ENCODE results near the gene ADK.

The ADK gene

GRCh38 chr10:74500026-74500704 is 349.1 kb downstream of the ADK start:
- H3K4me3 ChIP-seq (ENCODE audit: low read length, poor library complexity, severe bottlenecking) = no peak overlapping the region
- no peaks in the 10 kb centered on the region for H3K27me3 ChIP-seq (ENCODE audit: insufficient read depth, low read length, poor library complexity, severe bottlenecking)
- no peaks in the 10 kb centered on the region for H4K20me1 ChIP-seq (ENCODE audit: insufficient read depth, low read length, poor library complexity, severe bottlenecking)
- no peaks in the 10 kb centered on the region for H3K9me2 ChIP-seq (replicated peaks; ENCODE audit: low read depth, low read length)
- peaks cover 17% of the 10 kb centered on the region for H3K4me1 ChIP-seq (ENCODE audit: insufficient read depth, low read length, poor library complexity, severe bottlenecking)
- no peaks in the 10 kb centered on the region for H3K79me2 ChIP-seq (ENCODE audit: insufficient read depth, low read length)
- no peak overlapping the region for H2AFZ ChIP-seq (ENCODE audit: low read length)
- no peak for TF ChIP-seq EZH2phosphoT487 (IDR thresholded peaks at IDR 0.05; ENCODE audit: borderline replicate concordance)
- TF ChIP-seq, protein P1, sequence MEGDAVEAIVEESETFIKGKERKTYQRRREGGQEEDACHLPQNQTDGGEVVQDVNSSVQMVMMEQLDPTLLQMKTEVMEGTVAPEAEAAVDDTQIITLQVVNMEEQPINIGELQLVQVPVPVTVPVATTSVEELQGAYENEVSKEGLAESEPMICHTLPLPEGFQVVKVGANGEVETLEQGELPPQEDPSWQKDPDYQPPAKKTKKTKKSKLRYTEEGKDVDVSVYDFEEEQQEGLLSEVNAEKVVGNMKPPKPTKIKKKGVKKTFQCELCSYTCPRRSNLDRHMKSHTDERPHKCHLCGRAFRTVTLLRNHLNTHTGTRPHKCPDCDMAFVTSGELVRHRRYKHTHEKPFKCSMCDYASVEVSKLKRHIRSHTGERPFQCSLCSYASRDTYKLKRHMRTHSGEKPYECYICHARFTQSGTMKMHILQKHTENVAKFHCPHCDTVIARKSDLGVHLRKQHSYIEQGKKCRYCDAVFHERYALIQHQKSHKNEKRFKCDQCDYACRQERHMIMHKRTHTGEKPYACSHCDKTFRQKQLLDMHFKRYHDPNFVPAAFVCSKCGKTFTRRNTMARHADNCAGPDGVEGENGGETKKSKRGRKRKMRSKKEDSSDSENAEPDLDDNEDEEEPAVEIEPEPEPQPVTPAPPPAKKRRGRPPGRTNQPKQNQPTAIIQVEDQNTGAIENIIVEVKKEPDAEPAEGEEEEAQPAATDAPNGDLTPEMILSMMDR (conservative IDR thresholded peaks at IDR 0.05; ENCODE audit: low read length) = no peak
- H3K9ac ChIP-seq (ENCODE audit: low read depth, low read length, poor library complexity, severe bottlenecking) = no peak overlapping the region
- H3K9me3 ChIP-seq (ENCODE audit: insufficient read depth, low read depth, low read length) = no peaks in the 10 kb centered on the region
- no peaks in the 10 kb centered on the region for H3K36me3 ChIP-seq (ENCODE audit: insufficient read depth, low read length)
- no peak overlapping the region for H3K4me2 ChIP-seq (ENCODE audit: low read depth, low read length, poor library complexity, severe bottlenecking)
- no peaks in the 10 kb centered on the region for H3F3A ChIP-seq (ENCODE audit: low read depth)

DNA sequence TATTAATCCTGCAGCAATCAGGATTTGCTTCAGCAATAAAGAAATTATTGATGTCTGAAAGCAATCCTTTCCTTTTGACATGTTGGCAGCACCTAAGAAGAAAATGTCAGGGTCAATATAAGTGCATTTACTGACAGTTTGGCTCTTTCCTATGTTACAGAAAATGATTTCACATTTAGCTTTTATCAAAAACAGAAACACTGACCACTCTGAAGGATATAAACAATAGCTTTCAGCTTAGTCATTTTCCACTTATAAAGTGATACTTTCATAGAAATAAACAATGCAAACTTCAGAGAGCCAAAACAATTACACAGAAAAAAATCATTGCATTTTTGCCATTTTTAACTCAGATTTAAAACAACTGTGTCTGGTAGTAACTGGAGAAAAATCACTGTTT is 349.8 kb downstream of the ADK start:
- Histone ChIP-seq H3K9ac (ENCODE audit: low read depth, low read length, poor library complexity, severe bottlenecking) (no peak overlapping the region), H3K36me3 (ENCODE audit: insufficient read depth, low read length) (no peaks in the 10 kb centered on the region), H3K4me3 (ENCODE audit: low read length, poor library complexity, severe bottlenecking) (no peak overlapping the region), H3K27me3 (ENCODE audit: insufficient read depth, low read length, poor library complexity, severe bottlenecking) (no peaks in the 10 kb centered on the region), H3K79me2 (ENCODE audit: insufficient read depth, low read length) (no peaks in the 10 kb centered on the region), H3K4me1 (ENCODE audit: insufficient read depth, low read length, poor library complexity, severe bottlenecking) (peaks cover 17% of the 10 kb centered on the region), H3K9me2 (replicated peaks; ENCODE audit: low read depth, low read length) (no peaks in the 10 kb centered on the region), H3K4me2 (ENCODE audit: low read depth, low read length, poor library complexity, severe bottlenecking) (no peak overlapping the region), H3F3A (ENCODE audit: low read depth) (no peaks in the 10 kb centered on the region), H4K20me1 (ENCODE audit: insufficient read depth, low read length, poor library complexity, severe bottlenecking) (no peaks in the 10 kb centered on the region), H3K9me3 (ENCODE audit: insufficient read depth, low read depth, low read length) (no peaks in the 10 kb centered on the region), H2AFZ (ENCODE audit: low read length) (no peak overlapping the region)
- TF ChIP-seq, protein P1 (conservative IDR thresholded peaks at IDR 0.05; ENCODE audit: low read length) = no peak
- TF ChIP-seq EZH2phosphoT487 (IDR thresholded peaks at IDR 0.05; ENCODE audit: borderline replicate concordance) = no peak

GRCh38 chr10:74502963-74503608 is 352.1 kb downstream of the ADK start:
- no peaks in the 10 kb centered on the region for H4K20me1 ChIP-seq (ENCODE audit: insufficient read depth, low read length, poor library complexity, severe bottlenecking)
- H3K4me1 ChIP-seq (ENCODE audit: insufficient read depth, low read length, poor library complexity, severe bottlenecking) = peaks cover 17% of the 10 kb centered on the region
- H2AFZ ChIP-seq (ENCODE audit: low read length) = no peak overlapping the region
- H3K4me2 ChIP-seq (ENCODE audit: low read depth, low read length, poor library complexity, severe bottlenecking) = peak overlapping the region; percentile 7
- no peaks in the 10 kb centered on the region for H3K9me3 ChIP-seq (ENCODE audit: insufficient read depth, low read depth, low read length)
- H3F3A ChIP-seq (ENCODE audit: low read depth) = no peaks in the 10 kb centered on the region
- no peak overlapping the region for H3K4me3 ChIP-seq (ENCODE audit: low read length, poor library complexity, severe bottlenecking)
- H3K9me2 ChIP-seq (replicated peaks; ENCODE audit: low read depth, low read length) = no peaks in the 10 kb centered on the region
- no peaks in the 10 kb centered on the region for H3K27me3 ChIP-seq (ENCODE audit: insufficient read depth, low read length, poor library complexity, severe bottlenecking)
- no peaks in the 10 kb centered on the region for H3K36me3 ChIP-seq (ENCODE audit: insufficient read depth, low read length)
- H3K9ac ChIP-seq (ENCODE audit: low read depth, low read length, poor library complexity, severe bottlenecking) = no peak overlapping the region
- H3K79me2 ChIP-seq (ENCODE audit: insufficient read depth, low read length) = no peaks in the 10 kb centered on the region
- no peak for TF ChIP-seq EZH2phosphoT487 (IDR thresholded peaks at IDR 0.05; ENCODE audit: borderline replicate concordance)
- TF ChIP-seq, protein P1 (conservative IDR thresholded peaks at IDR 0.05; ENCODE audit: low read length) = no peak

Measured in Loucy (cell line).